Measurements from ENCODE around the gene BNC1. TPM values are rescaled to one million over a fixed set of nuclear protein-coding genes. Genes with fewer than 3 reads are reported as not detected.
"Not testable (repeated sequence)": the region's sequence is repeated elsewhere in the genome, so short reads cannot be mapped to it uniquely, and the experiment has no call there.

The BNC1 gene
- total RNA-seq, 1 donor from 2014 or later, result 0.42 TPM

DNA sequence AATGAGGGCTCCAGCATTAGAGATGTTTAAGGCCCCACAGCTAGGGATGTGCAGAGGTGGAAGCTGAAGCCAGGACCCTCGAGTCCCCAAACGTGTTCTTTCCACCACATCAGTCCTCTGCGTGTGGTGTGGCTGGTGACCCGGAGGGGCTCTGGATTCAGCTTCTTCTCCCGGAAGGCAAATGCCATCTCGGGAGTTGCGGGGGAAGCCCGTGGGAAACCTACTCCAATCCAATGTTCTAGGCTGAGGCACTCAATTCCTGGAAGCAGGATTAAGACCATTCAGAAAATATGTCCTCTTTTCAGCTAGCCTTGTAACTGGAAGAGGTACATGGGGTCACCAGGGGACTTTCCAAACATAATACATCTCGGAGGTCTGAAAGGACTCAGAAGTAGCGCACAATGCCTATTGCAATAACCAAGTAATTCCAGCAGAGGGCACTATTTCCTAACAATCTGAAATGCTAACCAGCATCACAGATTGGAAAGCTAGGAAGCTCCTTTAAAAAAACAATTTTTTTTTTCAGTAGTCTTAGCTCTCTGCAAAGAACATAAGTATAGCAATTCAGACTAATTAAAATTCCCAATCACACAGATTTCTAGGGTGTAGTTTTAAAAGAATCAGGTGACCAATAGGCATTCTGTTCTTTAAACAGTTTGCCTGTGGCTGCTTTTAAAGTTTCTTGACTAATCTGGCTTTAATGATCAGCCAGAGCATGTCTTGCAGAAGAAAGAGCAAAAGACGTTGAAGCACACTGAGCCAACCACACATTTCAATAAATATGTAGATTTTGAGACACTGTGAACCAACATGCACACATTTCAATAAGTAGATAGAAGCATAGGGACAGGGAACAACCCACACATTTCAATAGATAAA is 36.1 kb downstream of the BNC1 start:
- DNase-seq (ENCODE audit: low spot score), result no peak

DNA sequence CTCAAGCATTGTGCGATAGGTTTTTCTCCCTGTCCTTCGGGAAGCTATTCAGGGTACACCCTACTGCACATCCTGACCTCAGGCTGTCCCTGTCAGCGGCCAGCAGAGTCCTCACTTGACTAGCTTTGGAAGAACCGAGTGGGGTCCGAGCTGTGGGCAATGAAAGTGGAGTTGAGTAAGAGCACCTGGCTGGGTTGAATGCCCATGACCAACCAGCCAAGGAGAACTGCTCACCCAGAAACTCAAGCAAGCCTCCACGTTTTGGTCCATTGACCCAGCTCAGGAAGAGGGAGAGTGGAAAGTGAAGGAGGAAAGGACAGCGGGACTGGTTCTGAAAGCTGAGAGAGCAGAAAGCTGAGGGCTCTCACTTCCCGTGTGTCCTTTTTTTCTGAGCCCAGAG is 40.8 kb downstream of the BNC1 start:
- no peak for DNase-seq (ENCODE audit: low spot score)

DNA sequence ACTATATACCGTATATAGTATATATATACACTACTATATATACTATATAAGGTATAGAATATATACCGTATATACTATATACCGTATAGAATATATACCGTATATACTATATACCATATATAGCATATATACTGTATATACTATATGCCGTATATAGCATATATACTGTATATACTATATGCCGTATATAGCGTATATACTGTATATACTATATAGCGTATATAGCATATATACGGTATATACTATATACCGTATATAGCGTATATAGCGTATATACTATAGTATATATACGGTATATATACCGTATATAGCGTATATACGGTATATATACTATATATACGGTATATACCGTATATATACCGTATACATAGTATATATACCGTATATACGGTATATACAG is 54.2 kb downstream of the BNC1 start:
- no peak for DNase-seq (ENCODE audit: low spot score)

DNA sequence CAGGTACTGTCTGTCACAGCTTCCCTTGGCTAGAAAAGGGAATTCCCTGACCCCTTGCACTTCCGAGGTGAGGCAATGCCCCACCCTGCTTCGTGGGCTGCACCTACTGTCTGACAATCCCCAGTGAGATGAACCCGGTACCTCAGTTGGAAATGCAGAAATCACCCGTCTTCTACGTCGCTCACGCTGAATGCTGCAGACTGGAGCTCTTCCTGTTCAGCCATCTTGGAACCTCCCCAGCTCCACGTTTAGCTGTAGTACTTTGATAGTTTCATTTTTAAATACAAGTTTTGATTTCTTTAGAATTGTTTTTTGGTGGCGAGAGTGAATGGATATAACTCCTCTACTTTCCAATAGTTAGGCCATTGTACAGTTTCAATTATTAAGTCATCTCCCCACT is 59.0 kb downstream of the BNC1 start:
- DNase-seq (ENCODE audit: low spot score), result no peak

DNA sequence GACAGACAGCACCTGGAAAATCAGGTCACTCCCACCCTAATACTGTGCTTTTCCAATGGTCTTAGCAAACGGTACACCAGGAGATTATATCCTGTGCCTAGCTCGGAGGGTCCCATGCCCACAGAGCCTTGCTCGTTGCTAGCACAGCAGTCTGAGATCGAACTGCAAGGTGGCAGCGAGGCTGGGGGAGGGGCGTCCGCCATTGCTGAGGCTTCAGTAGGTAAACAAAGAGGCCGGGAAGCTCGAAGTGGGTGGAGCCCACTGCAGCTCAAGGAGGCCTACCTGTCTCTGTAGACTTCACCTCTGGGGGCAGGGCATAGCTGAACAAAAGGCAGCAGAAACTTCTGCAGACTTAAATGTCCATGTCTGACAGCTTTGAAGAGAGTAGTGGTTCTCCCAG is 62.7 kb downstream of the BNC1 start:
- DNase-seq (ENCODE audit: low spot score), result not testable (repeated sequence)

DNA sequence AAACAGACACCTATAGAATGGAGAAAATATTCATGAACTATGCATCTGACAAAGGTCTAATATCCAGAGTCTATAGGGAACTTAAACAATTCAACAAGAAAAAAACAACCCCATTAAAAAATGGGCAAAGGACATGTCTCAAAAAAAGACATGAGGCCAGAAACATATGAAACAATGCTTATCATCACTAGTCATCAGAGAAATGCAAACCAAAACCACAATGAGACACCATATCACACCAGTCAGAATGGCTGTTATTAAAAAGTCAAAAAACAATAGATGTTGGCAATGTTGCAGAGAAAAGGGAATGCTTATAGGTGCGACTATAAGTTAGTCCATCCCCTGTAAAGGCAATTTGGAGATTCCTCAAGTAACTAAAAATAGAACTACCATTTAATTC is 65.4 kb downstream of the BNC1 start:
- DNase-seq (ENCODE audit: low spot score), result no peak

DNA sequence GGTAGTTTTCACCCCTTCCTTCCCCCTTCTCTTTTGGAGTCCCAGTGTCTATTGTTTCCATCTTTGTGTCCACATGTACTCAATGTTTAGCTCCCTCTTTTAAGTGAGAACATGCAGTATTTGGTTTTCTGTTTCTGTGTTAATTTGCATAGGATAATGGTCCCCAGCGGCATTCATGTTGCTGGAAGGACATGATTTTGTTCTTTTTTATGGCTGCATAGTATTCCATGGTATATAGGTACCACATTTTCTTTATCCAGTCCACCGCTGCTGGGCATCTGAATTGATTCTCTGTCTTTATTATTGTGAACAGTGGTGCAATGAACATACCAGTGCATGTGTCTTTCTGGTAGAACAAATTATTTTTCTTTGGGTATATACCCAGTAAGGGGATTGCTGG is 69.2 kb downstream of the BNC1 start:
- no peak for DNase-seq (ENCODE audit: low spot score)

DNA sequence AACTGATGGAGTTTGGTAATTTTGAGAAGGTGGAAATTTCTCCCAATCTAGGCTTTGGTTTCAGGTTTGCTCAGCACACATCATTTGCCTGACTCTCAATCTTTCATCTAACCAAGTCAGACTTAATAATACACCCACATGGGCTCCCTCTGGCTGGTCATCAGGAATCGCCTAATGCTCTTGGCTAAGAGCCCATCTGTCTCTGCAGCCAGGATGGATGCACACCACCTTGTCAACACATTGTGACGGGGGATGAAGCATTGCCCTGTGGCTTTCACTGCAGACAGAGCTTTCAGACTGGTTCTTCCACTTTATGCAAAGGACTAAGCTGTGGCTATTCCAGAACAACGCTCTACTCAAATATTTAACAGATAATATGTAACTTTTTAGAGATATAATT is 73.8 kb downstream of the BNC1 start:
- no peak for DNase-seq (ENCODE audit: low spot score)

DNA sequence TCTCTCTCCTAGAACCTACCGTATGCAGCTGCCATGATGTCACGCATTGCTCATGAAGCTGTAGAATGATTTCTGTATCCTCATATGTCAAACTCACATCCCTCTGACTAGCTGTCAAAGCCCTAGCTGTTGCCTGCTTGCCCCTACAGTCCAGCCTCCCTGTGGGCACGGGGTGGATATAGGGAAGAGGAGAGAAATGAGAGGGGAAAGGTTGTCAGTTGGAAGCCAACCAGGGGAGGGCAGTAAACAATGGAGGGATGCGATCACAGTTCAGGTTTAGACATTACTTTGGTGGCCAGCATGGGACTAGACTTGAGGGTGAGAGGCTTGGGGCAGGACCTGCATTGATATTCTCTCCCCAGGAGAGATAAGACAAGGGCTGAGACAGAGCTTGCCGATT is 75.1 kb downstream of the BNC1 start:
- DNase-seq (ENCODE audit: low spot score), result no peak

DNA sequence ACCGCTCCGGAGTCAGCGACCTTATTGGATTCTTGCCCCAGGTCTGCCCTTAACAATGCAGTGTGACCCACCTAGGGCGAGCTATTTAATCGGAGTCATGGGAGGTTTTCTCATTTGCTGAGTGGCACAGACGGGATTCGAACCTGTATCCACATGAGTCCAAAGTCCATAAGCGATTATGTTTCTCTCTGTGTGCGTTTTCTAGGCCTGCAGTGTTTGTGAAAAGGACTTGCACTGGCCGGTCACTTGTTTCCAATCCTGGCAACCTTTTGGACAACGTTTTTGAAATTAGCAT is 76.2 kb downstream of the BNC1 start:
- no peak for DNase-seq (ENCODE audit: low spot score)

DNA sequence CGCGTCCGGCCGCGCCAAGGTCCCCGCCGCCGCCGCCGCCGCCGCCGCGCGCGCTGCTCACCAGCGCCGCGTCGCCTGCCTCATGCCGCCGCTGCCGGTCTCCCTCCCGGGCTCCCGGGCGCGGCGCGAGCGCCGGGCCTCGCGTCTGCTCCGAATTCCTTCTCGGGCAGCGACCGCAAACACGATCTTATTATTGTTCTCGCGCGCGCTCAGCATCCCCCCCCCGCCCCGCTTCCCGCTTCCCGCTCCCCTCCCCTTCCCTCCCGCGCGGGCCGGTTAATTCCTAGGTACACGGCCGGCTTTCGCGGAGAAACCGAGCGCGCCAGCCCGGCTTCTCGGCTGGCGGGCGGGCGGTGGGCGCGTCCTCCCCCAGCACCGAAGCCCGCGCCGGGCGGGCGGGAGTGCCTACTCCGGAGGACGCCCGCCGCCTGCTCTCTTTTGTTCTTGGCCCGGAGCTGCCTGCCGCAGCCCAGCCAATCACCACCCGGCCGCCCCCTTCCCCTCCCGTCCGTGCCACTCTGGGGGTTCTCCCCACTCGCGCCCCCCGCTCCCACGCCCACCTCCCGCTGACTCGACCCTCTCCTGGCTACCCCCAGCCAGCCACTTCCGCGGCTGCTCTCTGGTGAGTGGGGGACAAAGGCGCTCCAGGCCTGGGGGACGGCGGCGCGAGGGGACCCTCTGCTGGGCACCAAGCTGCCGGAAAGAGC is 76.7 kb downstream of the BNC1 start, which contains the start of gene HDGFL3:
Gene HDGFL3 (minus strand): TSS at position 164 of the 707 bp plus-strand sequence. CDS start 409 bp downstream, outside the sequence.
- DNase-seq (ENCODE audit: low spot score), result no peak

DNA sequence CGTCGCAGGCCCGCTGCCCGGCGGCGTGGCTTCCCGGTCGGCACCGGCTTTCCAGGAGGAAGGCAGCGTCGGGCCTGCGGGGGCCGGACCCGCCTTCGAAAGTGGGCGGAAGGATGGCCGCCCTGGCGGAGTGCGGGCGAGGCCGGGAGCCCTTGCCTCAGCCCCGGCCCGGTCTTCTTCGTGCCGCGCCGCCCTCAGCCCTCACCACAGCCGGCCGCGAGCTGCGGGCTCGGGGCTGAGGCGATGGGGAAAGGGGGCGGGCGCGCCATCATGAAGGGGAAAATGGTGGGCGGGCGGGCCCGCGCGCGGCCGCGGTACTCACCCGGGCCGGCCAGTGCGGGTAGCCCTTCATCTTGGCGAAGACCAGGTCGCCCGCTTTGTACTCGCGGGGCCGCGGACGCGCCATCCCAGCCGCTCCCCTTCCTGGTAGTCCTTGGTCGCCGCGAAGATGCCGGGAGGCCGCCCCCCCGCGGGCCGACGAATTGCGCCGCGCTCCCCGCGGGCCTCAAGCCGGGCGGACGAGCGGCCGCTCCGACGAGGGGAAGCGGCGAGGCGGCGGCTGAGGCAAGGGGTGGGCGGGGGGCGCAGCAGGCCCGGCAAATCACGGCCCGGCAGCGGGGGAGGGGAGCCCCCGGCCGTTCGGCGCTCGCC is 77.3 kb downstream of the BNC1 start:
- DNase-seq (ENCODE audit: low spot score), result no peak

DNA sequence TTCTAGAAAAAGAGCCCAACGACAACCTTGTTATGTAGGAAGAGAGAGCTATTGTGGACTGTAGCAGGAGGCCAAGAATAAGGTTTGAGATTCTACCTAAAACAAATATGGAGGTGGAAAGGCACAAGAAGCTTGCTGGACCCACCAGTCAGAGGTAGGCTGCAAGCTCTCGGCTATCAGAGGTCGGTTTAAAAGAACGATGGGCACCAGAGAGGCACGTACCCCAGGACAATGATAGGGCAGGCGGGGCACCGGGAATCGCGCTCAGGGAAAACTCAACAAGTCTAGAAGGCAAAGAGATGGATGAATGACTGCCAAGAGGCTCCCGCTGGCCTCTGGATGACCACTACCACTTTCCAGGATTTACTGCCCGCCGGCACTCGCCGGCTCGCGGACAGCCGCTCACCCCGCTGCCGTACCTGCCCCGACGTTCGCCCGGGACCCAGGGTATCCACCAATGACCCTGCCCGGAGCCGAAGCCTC is 77.9 kb downstream of the BNC1 start:
- no peak for DNase-seq (ENCODE audit: low spot score)

Other genes with a start within 250 kb of the BNC1 start
- 49.0 TPM for gene BTBD1, start 217.4 kb downstream of the BNC1 start, total RNA-seq
- gene TM6SF1, start 177.0 kb downstream of the BNC1 start, total RNA-seq, result 12.4 TPM
- 31.2 TPM for gene HDGFL3, start 76.8 kb downstream of the BNC1 start, total RNA-seq
- gene SH3GL3, start 162.7 kb upstream of the BNC1 start, total RNA-seq, result not detected

All from mesenteric fat pad (tissue), 1 donor.